ENCODE results near the gene SLC6A5. TPM values are rescaled to one million over a fixed set of nuclear protein-coding genes. Genes with fewer than 3 reads are reported as not detected.

Gene SLC6A5
- total and polyA plus RNA-seq, 7 donors: not detected

DNA sequence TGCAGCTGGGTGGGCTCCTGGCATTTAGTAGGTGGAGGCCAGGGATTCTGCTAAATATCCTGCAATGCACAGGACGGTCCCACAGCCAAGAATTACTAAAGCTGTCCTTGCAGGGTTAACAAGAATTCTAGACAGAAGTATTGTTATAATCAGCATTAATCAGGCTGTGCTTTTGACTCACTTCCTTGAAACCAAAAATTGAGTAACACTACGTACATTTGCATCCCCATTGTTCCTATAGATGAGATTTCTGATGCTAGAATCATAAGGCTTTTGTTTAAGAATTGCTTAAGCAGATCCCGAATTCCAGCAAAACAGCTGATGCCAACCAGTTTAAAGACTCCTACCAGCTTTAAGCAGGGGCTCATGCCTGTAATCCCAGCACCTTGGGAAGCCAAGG lies 11.4 kb downstream of the SLC6A5 start:
- no peak for DNase-seq
- TF ChIP-seq, protein P1, sequence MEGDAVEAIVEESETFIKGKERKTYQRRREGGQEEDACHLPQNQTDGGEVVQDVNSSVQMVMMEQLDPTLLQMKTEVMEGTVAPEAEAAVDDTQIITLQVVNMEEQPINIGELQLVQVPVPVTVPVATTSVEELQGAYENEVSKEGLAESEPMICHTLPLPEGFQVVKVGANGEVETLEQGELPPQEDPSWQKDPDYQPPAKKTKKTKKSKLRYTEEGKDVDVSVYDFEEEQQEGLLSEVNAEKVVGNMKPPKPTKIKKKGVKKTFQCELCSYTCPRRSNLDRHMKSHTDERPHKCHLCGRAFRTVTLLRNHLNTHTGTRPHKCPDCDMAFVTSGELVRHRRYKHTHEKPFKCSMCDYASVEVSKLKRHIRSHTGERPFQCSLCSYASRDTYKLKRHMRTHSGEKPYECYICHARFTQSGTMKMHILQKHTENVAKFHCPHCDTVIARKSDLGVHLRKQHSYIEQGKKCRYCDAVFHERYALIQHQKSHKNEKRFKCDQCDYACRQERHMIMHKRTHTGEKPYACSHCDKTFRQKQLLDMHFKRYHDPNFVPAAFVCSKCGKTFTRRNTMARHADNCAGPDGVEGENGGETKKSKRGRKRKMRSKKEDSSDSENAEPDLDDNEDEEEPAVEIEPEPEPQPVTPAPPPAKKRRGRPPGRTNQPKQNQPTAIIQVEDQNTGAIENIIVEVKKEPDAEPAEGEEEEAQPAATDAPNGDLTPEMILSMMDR (IDR thresholded peaks at IDR 0.05): no peak
- no peak for ATAC-seq
- Histone ChIP-seq H3K27me3 (ENCODE audit: insufficient read depth in 3 of 3, low read length in 2 of 3) (peaks cover 0 to 58% (median 7%) of the 10 kb centered on the region in 3 donors), H3K36me3 (ENCODE audit: insufficient read depth in 1 of 2, low read depth in 1 of 2) (no peaks in the 10 kb centered on the region), H3K4me1 (no peaks in the 10 kb centered on the region), H3K27ac (no peak overlapping the region), H3K9me3 (no peaks in the 10 kb centered on the region), H3K4me3 (no peak overlapping the region)
- intact Hi-C loops (cut with DNase I): loop anchor here (2.0 kb wide), 2 partner anchors 224 to 482 kb away; partner anchors contain the start of gene PRMT3 (in 1 of the 2)
- WGBS, 3 donors: 68 to 77% (median 70%) methylated on average over 3 of the region's 3 CpGs

DNA sequence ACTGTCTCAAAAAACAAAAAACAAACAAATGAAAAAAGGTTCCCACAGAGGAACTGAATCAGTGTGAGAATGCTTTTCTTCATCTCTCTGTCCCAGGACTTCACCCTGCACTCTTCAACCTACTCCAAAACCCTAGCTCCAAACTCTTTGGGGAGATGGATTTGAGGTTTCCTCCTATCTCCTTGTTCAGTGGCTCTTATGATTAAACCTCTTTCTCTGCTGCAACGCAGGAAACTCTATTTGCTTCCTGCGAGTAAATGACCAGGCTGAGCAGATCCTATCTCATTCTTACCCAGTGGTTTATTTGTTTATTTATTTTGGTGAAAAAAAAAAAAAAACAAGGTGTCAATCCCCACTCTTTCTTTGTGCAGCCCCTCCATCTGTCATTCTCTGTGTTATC lies 12.0 kb downstream of the SLC6A5 start:
- H3K36me3 ChIP-seq (ENCODE audit: insufficient read depth in 1 of 2, low read depth in 1 of 2): no peaks in the 10 kb centered on the region
- H3K4me3 ChIP-seq: no peak overlapping the region
- intact Hi-C loops (cut with DNase I): loop anchor here (2.0 kb wide), 2 partner anchors 225 to 483 kb away; partner anchors contain the start of gene PRMT3 (in 1 of the 2)
- no peak for DNase-seq
- H3K9me3 ChIP-seq: no peaks in the 10 kb centered on the region
- H3K27me3 ChIP-seq (ENCODE audit: insufficient read depth in 3 of 3, low read length in 2 of 3): peaks cover 0 to 52% (median 2%) of the 10 kb centered on the region in 3 donors
- TF ChIP-seq, protein P1 (IDR thresholded peaks at IDR 0.05): no peak
- 31 to 62% (median 47%) methylated on average over 2 of the region's 2 CpGs for WGBS, 3 donors
- no peak overlapping the region for H3K27ac ChIP-seq
- no peaks in the 10 kb centered on the region for H3K4me1 ChIP-seq
- no peak for ATAC-seq

DNA sequence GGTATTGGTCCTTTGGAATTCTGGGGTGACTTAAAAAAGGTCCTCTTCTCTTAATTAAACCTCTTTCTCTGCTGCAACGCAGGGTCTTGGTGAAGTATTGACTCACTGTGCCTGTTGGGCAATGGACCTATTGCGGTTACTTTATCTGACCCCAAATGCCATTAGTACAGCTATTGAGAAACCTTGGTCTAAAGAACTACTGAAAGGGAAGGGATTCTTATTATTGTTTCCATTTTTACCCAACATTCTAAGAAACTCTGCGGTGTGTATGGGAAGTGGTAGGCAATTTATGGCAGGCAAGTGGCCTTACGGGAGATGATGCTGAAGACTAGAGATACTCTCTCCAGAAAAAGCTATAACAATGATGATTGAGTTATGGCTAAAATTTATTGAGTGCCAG lies 12.5 kb downstream of the SLC6A5 start:
- DNase-seq (no peak), ATAC-seq (no peak)
- Histone ChIP-seq H3K27ac (no peak overlapping the region), H3K27me3 (ENCODE audit: insufficient read depth in 3 of 3, low read length in 2 of 3) (peaks cover 0 to 47% (median 1%) of the 10 kb centered on the region in 3 donors), H3K4me3 (no peak overlapping the region), H3K4me1 (no peaks in the 10 kb centered on the region), H3K9me3 (no peaks in the 10 kb centered on the region), H3K36me3 (ENCODE audit: insufficient read depth in 1 of 2, low read depth in 1 of 2) (no peaks in the 10 kb centered on the region)
- TF ChIP-seq, protein P1 (IDR thresholded peaks at IDR 0.05): no peak
- 79 to 83% (median 79%) methylated on average over 4 of the region's 4 CpGs for WGBS, 3 donors
- intact Hi-C loops (cut with DNase I): loop anchor here (2.0 kb wide), 2 partner anchors 225 to 483 kb away; partner anchors contain the start of gene PRMT3 (in 1 of the 2)

DNA sequence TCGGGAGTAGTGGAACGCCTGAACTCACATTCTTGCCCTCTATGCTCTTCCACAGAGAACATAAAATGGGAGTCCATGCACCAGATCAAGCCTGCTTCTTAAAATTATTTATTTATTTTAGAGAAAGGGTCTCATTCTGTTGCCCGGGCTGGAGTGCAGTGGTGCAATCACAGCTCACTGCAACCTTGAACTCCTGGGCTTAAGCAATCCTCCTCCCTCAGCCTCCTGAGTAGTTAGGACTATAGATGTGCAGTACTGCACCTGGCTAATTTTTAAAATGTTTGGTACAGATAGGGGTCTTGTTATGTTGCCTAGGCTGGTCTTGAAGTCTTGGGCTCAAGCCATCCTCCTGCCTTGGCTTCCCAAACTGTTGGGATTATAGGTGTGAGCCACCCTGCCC lies 13.0 kb downstream of the SLC6A5 start:
- intact Hi-C loops (cut with DNase I): no loop called here
- peaks cover 0 to 42% (median 0%) of the 10 kb centered on the region in 3 donors for H3K27me3 ChIP-seq (ENCODE audit: insufficient read depth in 3 of 3, low read length in 2 of 3)
- 47 to 52% (median 49%) methylated on average over 3 of the region's 3 CpGs for WGBS, 3 donors
- H3K4me3 ChIP-seq: no peak overlapping the region
- DNase-seq (no peak), ATAC-seq (no peak)
- TF ChIP-seq, protein P1 (IDR thresholded peaks at IDR 0.05): no peak
- no peaks in the 10 kb centered on the region for H3K4me1 ChIP-seq
- no peak overlapping the region for H3K27ac ChIP-seq
- no peaks in the 10 kb centered on the region for H3K9me3 ChIP-seq
- no peaks in the 10 kb centered on the region for H3K36me3 ChIP-seq (ENCODE audit: insufficient read depth in 1 of 2, low read depth in 1 of 2)

DNA sequence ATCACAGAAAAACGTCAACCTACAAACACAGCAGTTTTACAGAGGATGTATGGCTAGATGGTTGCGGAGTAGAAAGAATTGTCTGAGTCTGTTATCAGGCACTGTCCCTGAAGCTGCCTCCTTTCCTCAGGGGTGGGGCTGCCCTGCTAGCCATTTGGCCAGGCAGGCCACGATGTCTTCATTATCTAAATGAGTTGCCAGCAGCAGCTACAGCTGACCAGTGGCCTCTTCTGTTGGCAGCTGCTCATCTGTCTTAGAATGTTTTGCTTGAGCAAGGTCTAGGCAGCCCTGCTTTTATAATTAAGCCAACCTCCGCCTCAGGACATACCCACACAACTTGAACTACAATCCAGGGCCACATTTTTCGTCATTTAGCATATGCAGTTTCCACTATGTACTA lies 17.5 kb downstream of the SLC6A5 start:
- Histone ChIP-seq H3K4me1 (no peaks in the 10 kb centered on the region), H3K27me3 (ENCODE audit: insufficient read depth in 3 of 3, low read length in 2 of 3) (peaks cover 0 to 12% (median 0%) of the 10 kb centered on the region in 3 donors), H3K27ac (no peak overlapping the region), H3K9me3 (no peaks in the 10 kb centered on the region), H3K4me3 (no peak overlapping the region), H3K36me3 (ENCODE audit: insufficient read depth in 1 of 2, low read depth in 1 of 2) (no peaks in the 10 kb centered on the region)
- intact Hi-C loops (cut with DNase I): no loop called here
- 9 to 21% (median 17%) methylated on average over 5 of the region's 5 CpGs for WGBS, 3 donors
- DNase-seq (peak in 1 of 2 donors; percentile 34), ATAC-seq (peak in 3 of 4 donors; percentile 54 to 79 (median 60))
- TF ChIP-seq, protein P1 (IDR thresholded peaks at IDR 0.05): no peak

Measured in psoas muscle (tissue), 8 donors.